ENCODE results near the gene MMP20. TPM values are rescaled to one million over a fixed set of nuclear protein-coding genes. Genes with fewer than 3 reads are reported as not detected.

The MMP20 gene
- total RNA-seq, 2 donors from 2014 or later = not detected

DNA sequence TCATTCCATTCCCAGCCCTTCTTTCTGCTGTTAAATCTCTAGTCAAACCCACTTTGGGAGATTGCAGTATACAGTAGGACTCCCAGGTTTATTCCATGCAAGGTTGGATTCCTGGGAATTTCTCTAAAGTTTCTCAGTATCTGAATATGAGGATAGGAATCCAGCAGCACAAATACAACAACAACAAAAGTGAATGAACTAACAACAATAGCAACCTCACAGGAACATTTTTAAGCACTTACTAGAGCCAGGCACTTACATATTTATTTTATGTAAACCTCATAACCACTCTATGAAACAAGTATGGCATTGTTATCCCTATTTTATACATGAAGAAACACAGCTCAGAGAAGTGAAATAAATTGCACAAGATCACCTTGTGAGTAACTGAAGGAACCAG is 96.5 kb downstream of the MMP20 start:
- H3K9me3 ChIP-seq = no peaks in the 10 kb centered on the region
- H3K27ac ChIP-seq = no peak overlapping the region
- H3K4me1 ChIP-seq (replicated peaks) = no peaks in the 10 kb centered on the region
- TF ChIP-seq CTCF (IDR thresholded peaks at IDR 0.05) = no peak
- TF ChIP-seq POLR2AphosphoS5 (IDR thresholded peaks at IDR 0.05) = no peak
- TF ChIP-seq POLR2A (IDR thresholded peaks at IDR 0.05) = no peak
- intact Hi-C loops (cut with DNase I) = no loop called here
- H3K27me3 ChIP-seq (replicated peaks; ENCODE audit: insufficient read depth) = no peaks in the 10 kb centered on the region
- no peak overlapping the region for H3K4me3 ChIP-seq
- H3K36me3 ChIP-seq = no peaks in the 10 kb centered on the region
- DNase-seq (ENCODE audit: low spot score) = no peak

GRCh38 chr11:102527684-102528083 is 97.4 kb downstream of the MMP20 start:
- intact Hi-C loops (cut with DNase I) = no loop called here
- Histone ChIP-seq H3K36me3 (no peaks in the 10 kb centered on the region), H3K4me3 (no peak overlapping the region), H3K9me3 (no peaks in the 10 kb centered on the region), H3K4me1 (replicated peaks) (no peaks in the 10 kb centered on the region), H3K27me3 (replicated peaks; ENCODE audit: insufficient read depth) (no peaks in the 10 kb centered on the region), H3K27ac (no peak overlapping the region)
- no peak for TF ChIP-seq POLR2AphosphoS5 (IDR thresholded peaks at IDR 0.05)
- no peak for TF ChIP-seq POLR2A (IDR thresholded peaks at IDR 0.05)
- no peak for TF ChIP-seq CTCF (IDR thresholded peaks at IDR 0.05)
- DNase-seq (ENCODE audit: low spot score) = no peak
- WGBS = 91% methylated on average over 2 of the region's 2 CpGs

GRCh38 chr11:102527041-102527440 is 98.1 kb downstream of the MMP20 start:
- WGBS = 64% methylated on average over 1 of the region's 1 CpG
- no peak for TF ChIP-seq CTCF (IDR thresholded peaks at IDR 0.05)
- TF ChIP-seq POLR2A (IDR thresholded peaks at IDR 0.05) = no peak
- no peak for TF ChIP-seq POLR2AphosphoS5 (IDR thresholded peaks at IDR 0.05)

More at GRCh38 chr11:102527041-102527440, 98.1 kb downstream of the MMP20 start:
- H3K27me3 ChIP-seq (replicated peaks; ENCODE audit: insufficient read depth) = no peaks in the 10 kb centered on the region
- no peak overlapping the region for H3K27ac ChIP-seq
- H3K9me3 ChIP-seq = no peaks in the 10 kb centered on the region
- H3K36me3 ChIP-seq = no peaks in the 10 kb centered on the region
- no peaks in the 10 kb centered on the region for H3K4me1 ChIP-seq (replicated peaks)
- no peak overlapping the region for H3K4me3 ChIP-seq
- intact Hi-C loops (cut with DNase I) = no loop called here
- no peak for DNase-seq (ENCODE audit: low spot score)

Other genes with a start within 250 kb of the MMP20 start
- gene TMEM123, start 172.6 kb downstream of the MMP20 start, total RNA-seq = 100 to 1,000 TPM; 205 to 227 TPM
- 100 to 1,000 TPM; 115 to 171 TPM for gene MMP7, start 94.6 kb downstream of the MMP20 start, total RNA-seq
- not detected for gene MMP27, start 80.4 kb upstream of the MMP20 start, total RNA-seq
- not detected for gene MMP8, start 99.6 kb upstream of the MMP20 start, total RNA-seq
- 1 to 10 TPM in 1 of 2 donors, under 1 TPM in 1; 0.18 to 3.6 TPM for gene MMP10, start 155.3 kb upstream of the MMP20 start, total RNA-seq
- gene MMP1, start 172.8 kb upstream of the MMP20 start, total RNA-seq = 1 to 10 TPM in 1 of 2 donors, not detected in 1; 1.2 TPM
- gene MMP3, start 218.3 kb upstream of the MMP20 start, total RNA-seq = under 1 TPM in 1 of 2 donors, not detected in 1; 0.41 TPM
- gene MMP12, start 249.7 kb upstream of the MMP20 start, total RNA-seq = not detected